Transverse colon (tissue), 4 donors: ENCODE results near the gene STK32C.

Experiments
- CTCF ChIP-seq, 5 experiments: fragments of 200-600 bp in 3 of 5; fragments of 450-650 bp in 2 of 5; sonication (generic) in 3 of 5; IDR thresholded peaks; 1 replicate in 2 of 5; 2 replicates in 3 of 5; pipeline ENCODE4 v1.5.1; 2016 to 2017; ENCODE audit warnings: antibody characterized with exemption in 5 of 5, inconsistent platforms in 3 of 5, mild to moderate bottlenecking in 2 of 5, moderate library complexity in 1 of 5
- EP300 ChIP-seq: sonication (generic); formaldehyde crosslinking; IDR thresholded peaks from one replicate; pipeline ENCODE4 v1.6.1; 2017; ENCODE audit warnings: antibody characterized with exemption, low read depth
- POLR2A ChIP-seq: fragments of 450-650 bp; IDR thresholded peaks from one replicate; pipeline ENCODE4 v1.6.1; 2016; ENCODE audit warnings: antibody characterized with exemption, mild to moderate bottlenecking, moderate library complexity
- POLR2AphosphoS5 ChIP-seq, 3 donors: sonication (generic); formaldehyde crosslinking; IDR thresholded peaks; one replicate each; pipeline ENCODE4 v1.6.1; 2016; ENCODE audit warnings: antibody characterized with exemption in 3 of 3

GRCh38 chr10:132304756-132305509 lies 2.8 kb downstream of the STK32C start:
- TF ChIP-seq CTCF (IDR thresholded peaks at IDR 0.05) (no peak), EP300 (no peak), POLR2A (no peak), POLR2AphosphoS5 (IDR thresholded peaks at IDR 0.05) (no peak)
